GM12878 (cell line): ENCODE data around the gene TCEAL9. TPM values are rescaled to one million over a fixed set of nuclear protein-coding genes. Genes with fewer than 3 reads are reported as not detected.

ENCODE experiments used
- ATAC-seq: fragments of 200-7000 bp; cut with Tn5 transposase; 3 replicates; pipeline ENCODE4 v1.9.1; 2020; ENCODE audit warnings: mild to moderate bottlenecking, moderate library complexity
- BruUV-seq: library from RNA; stranded (reverse); fragments of 400-500 nt; replicated peaks from 2 replicates; lab custom pipeline; 2021; lab: Mats Ljungman, UMichigan
- CTCF ChIA-PET: fragments of 300-600 bp; sonication (Branson Sonifier 250); formaldehyde crosslinking; extraction: SDS; loops from one replicate; lab custom pipeline; 2021; ENCODE audit warnings: inconsistent platforms; lab: Yijun Ruan, JAX
- POLR2A ChIA-PET: fragments of 350-600 bp; formaldehyde crosslinking; extraction: SDS; loops from one replicate; lab custom pipeline; 2021; ENCODE audit warnings: inconsistent platforms; lab: Charles Lee
- RAD21 ChIA-PET: fragments of 300-600 bp; sonication (Branson Sonifier 250); formaldehyde crosslinking; loops from one replicate; lab custom pipeline; 2023; ENCODE audit warnings: antibody characterized with exemption; ENCODE audit not compliant: unreplicated experiment; lab: Charles Lee
- SMC1A ChIA-PET: fragments of 300-600 bp; sonication (Branson Sonifier 250); formaldehyde crosslinking; loops from one replicate; lab custom pipeline; 2023; ENCODE audit not compliant: unreplicated experiment, uncharacterized antibody; lab: Charles Lee
- DNase-seq: peaks from one replicate; pipeline ENCODE4 v3.0.0-alpha.2; 2011; ENCODE audit warnings: low read depth, low spot score
- FAIRE-seq: peaks from 3 replicates; lab custom pipeline; 2011; peaks lifted over from hg19 to GRCh38; lab: Jason Lieb, UNC
- H2AFZ ChIP-seq: 2 replicates; pipeline ENCODE4 v1.6.0; 2011; ENCODE audit warnings: low read depth, low read length, control low read depth; ENCODE audit not compliant: control insufficient read depth
- H3K27ac ChIP-seq: 2 replicates; pipeline ENCODE4 v1.5.1; 2011; ENCODE audit warnings: control low read depth; ENCODE audit not compliant: control insufficient read depth, insufficient read depth
- H3K27me3 ChIP-seq, 2 experiments: replicated peaks in 1 of 2; 2 replicates each; pipeline versions ENCODE4 v1.6.0 to v1.6.1; 2011; ENCODE audit warnings: low read length in 1 of 2; ENCODE audit not compliant: control insufficient read depth in 2 of 2, insufficient read depth in 2 of 2
- H3K36me3 ChIP-seq, 2 experiments: 2 replicates each; pipeline ENCODE4 v1.5.1; 2011; ENCODE audit warnings: low read length in 1 of 2; ENCODE audit not compliant: control insufficient read depth in 2 of 2, insufficient read depth in 2 of 2
- H3K4me1 ChIP-seq: 2 replicates; pipeline ENCODE4 v1.6.1; 2011; ENCODE audit warnings: mild to moderate bottlenecking, low read length, moderate library complexity, mixed read lengths; ENCODE audit not compliant: control insufficient read depth, insufficient read depth
- H3K4me2 ChIP-seq: 2 replicates; pipeline ENCODE4 v1.6.0; 2011; ENCODE audit warnings: control low read depth; ENCODE audit not compliant: control insufficient read depth, insufficient read depth
- H3K4me3 ChIP-seq: fragments of 200-600 bp; sonication (generic); 2 replicates; pipeline ENCODE4 v1.5.1; 2016
- H3K79me2 ChIP-seq: 2 replicates; pipeline ENCODE4 v1.6.0; 2011; ENCODE audit warnings: low read length; ENCODE audit not compliant: control insufficient read depth, insufficient read depth
- H3K9ac ChIP-seq: 2 replicates; pipeline ENCODE4 v1.8.0; 2011; ENCODE audit warnings: low read length, control low read depth, mixed read lengths; ENCODE audit not compliant: control insufficient read depth, insufficient read depth
- H3K9me3 ChIP-seq: replicated peaks from 3 replicates; pipeline ENCODE4 v1.5.1; 2011; ENCODE audit warnings: mild to moderate bottlenecking, low read length; ENCODE audit not compliant: control insufficient read depth, insufficient read depth
- H4K20me1 ChIP-seq: 2 replicates; pipeline ENCODE4 v1.6.0; 2011; ENCODE audit not compliant: control insufficient read depth, insufficient read depth
- CHD1 ChIP-seq: IDR thresholded peaks from 2 replicates; pipeline ENCODE4 v1.6.1; 2012; ENCODE audit warnings: low read depth, low read length, improper control_type of control experiment
- CHD4 ChIP-seq: fragments of 200-600 bp; sonication (generic); IDR thresholded peaks from 2 replicates; pipeline ENCODE4 v1.6.1; 2016; ENCODE audit warnings: mild to moderate bottlenecking
- ETV6 ChIP-seq, 2 experiments: fragments of 450-650 bp in 1 of 2; IDR thresholded peaks in 1 of 2; conservative IDR thresholded peaks in 1 of 2; 2 replicates each; pipeline ENCODE4 v1.6.1; 2014; ENCODE audit warnings: antibody characterized with exemption in 1 of 2, borderline replicate concordance in 1 of 2, low read depth in 1 of 2, mild to moderate bottlenecking in 1 of 2, moderate library complexity in 1 of 2
- IKZF1 ChIP-seq: fragments of 450-650 bp; conservative IDR thresholded peaks from 2 replicates; pipeline ENCODE4 v1.6.1; 2017; ENCODE audit warnings: antibody characterized with exemption, mild to moderate bottlenecking
- IRF3 ChIP-seq: fragments of 450-650 bp; IDR thresholded peaks from 2 replicates; pipeline ENCODE4 v1.6.1; 2014; ENCODE audit warnings: mild to moderate bottlenecking
- JUND ChIP-seq: IDR thresholded peaks from 2 replicates; pipeline ENCODE4 v1.6.1; 2012; ENCODE audit warnings: low read depth, mild to moderate bottlenecking, low read length, improper control_type of control experiment, moderate library complexity
- MYB ChIP-seq: fragments of 150-350 bp; IDR thresholded peaks from 2 replicates; pipeline ENCODE4 v1.6.1; 2014; ENCODE audit warnings: mild to moderate bottlenecking, low read depth, low read length, borderline replicate concordance
- NFIC ChIP-seq: IDR thresholded peaks from 2 replicates; pipeline ENCODE4 v1.6.1; 2012; ENCODE audit warnings: low read depth, mild to moderate bottlenecking, inconsistent platforms, low read length, moderate library complexity
- NFXL1 ChIP-seq: fragments of 450-650 bp; IDR thresholded peaks from 2 replicates; pipeline ENCODE4 v1.6.1; 2017; ENCODE audit warnings: antibody characterized with exemption, mild to moderate bottlenecking, borderline replicate concordance
- RAD21 ChIP-seq: IDR thresholded peaks from 2 replicates; pipeline ENCODE4 v1.6.1; 2011; ENCODE audit warnings: mild to moderate bottlenecking, low read depth, low read length, moderate library complexity; ENCODE audit not compliant: insufficient read depth
- RB1 ChIP-seq: fragments of 450-650 bp; formaldehyde crosslinking; IDR thresholded peaks from 2 replicates; pipeline ENCODE4 v1.6.1; 2017; ENCODE audit warnings: mild to moderate bottlenecking, borderline replicate concordance
- RELB ChIP-seq: fragments of 450-650 bp; IDR thresholded peaks from 2 replicates; pipeline ENCODE4 v1.6.1; 2017; ENCODE audit warnings: low read depth, mild to moderate bottlenecking, moderate library complexity
- SMARCA5 ChIP-seq: fragments of 450-650 bp; IDR thresholded peaks from 2 replicates; pipeline ENCODE4 v1.6.1; 2017; ENCODE audit warnings: mild to moderate bottlenecking
- TCF3 ChIP-seq: IDR thresholded peaks from 2 replicates; pipeline ENCODE4 v1.6.1; 2012; ENCODE audit warnings: low read depth, mild to moderate bottlenecking, low read length, borderline replicate concordance; ENCODE audit not compliant: insufficient read depth
- TCF7 ChIP-seq: IDR thresholded peaks from 2 replicates; pipeline ENCODE4 v1.6.1; 2014; ENCODE audit warnings: antibody characterized with exemption, borderline replicate concordance
- WGBS: methylation state at CpG from one replicate; pipeline ENCODE4 v1.1.6; 2016; ENCODE audit warnings: low lambda C conversion rate; ENCODE audit not compliant: insufficient replicate concordance, insufficient coverage; ENCODE audit errors: missing lambda C conversion rate; 5-methylcytosine and 5-hydroxymethylcytosine counted together
- in situ Hi-C: fragments of 300-500 bp; cut with MboI; formaldehyde crosslinking; loops from 9 replicates; pipeline ENCODE4 v1.14.3; 2018; ENCODE audit warnings: mixed read lengths
- intact Hi-C: fragments of 100-400 bp; cut with micrococcal nuclease; formaldehyde crosslinking; loops from one replicate; pipeline ENCODE4 v1.14.2; 2022; ENCODE audit not compliant: unreplicated experiment
- polyA plus RNA-seq, 11 experiments: library from polyadenylated mRNA; depleted of rRNA in 4 of 11; unstranded in 6 of 11; stranded (reverse) in 5 of 11; fragments of >200 nt; fragmentation: Nextera tagmentation in 4 of 11; fragmentation: Illumina TruSeq in 1 of 11; extraction: Ambion mirVana in 4 of 11; extraction: Trizol in 1 of 11; gene quantifications; 1 replicate in 1 of 11; 2 replicates in 10 of 11; pipeline versions ENCODE4 v1.2.1 to v1.2.3, GENCODE V29; 2011 to 2016; ENCODE audit warnings: inconsistent platforms in 2 of 11, missing spikeins in 2 of 11, low read depth in 1 of 11
- total RNA-seq, 4 experiments: library from RNA; depleted of rRNA in 3 of 4; stranded (reverse); fragments of >200 nt in 3 of 4; fragmentation: Illumina TruSeq in 1 of 4; extraction: Trizol in 1 of 4; gene quantifications; 2 replicates each; pipeline versions ENCODE4 v1.2.1 to v1.2.3, GENCODE V29; 2013 to 2021

The TCEAL9 gene
- total and polyA plus RNA-seq, 10 of the 15 experiments (the other 5 are each of a cell fraction or from before 2014, with no cell fraction given) = 0.39 to 2.5 (median 0.90) TPM

- Histone ChIP-seq H3K79me2 (no peaks in the 10 kb centered on the region), H3K4me2 (no peak overlapping the region), H3K9me3 (no peaks in the 10 kb centered on the region), H3K4me1 (no peaks in the 10 kb centered on the region), H3K27ac (no peak overlapping the region), H3K27me3 (no peaks in the 10 kb centered on the region), H3K9ac (no peak overlapping the region), H3K4me3 (no peak overlapping the region), H2AFZ (no peak overlapping the region), H4K20me1 (no peaks in the 10 kb centered on the region), H3K36me3 (no peaks in the 10 kb centered on the region)
- POLR2A ChIA-PET = no interaction called here
- SMC1A ChIA-PET = no interaction called here
- no TSS peak for BruUV-seq
- RAD21 ChIA-PET = no interaction called here
- CTCF ChIA-PET = no interaction called here
- in situ Hi-C loops (no loop called here), intact Hi-C loops (no loop called here)
- no peak for DNase-seq
- no peak for FAIRE-seq
- ATAC-seq = no peak
- WGBS = 41% methylated on average over 5 of the region's 5 CpGs
- TF ChIP-seq IKZF1 = no peak
- TF ChIP-seq ETV6 (conservative IDR thresholded peaks at IDR 0.05 in 1 of 2, IDR thresholded peaks at IDR 0.05 in 1 of 2; ENCODE audit: borderline replicate concordance in 1 of 2, low read depth in 1 of 2) = no peak
- TF ChIP-seq RELB = no peak
- TF ChIP-seq TCF7 = no peak
- TF ChIP-seq CHD4 = no peak
- TF ChIP-seq CHD1 = no peak
- no peak for TF ChIP-seq JUND
- no peak for TF ChIP-seq RAD21
- no peak for TF ChIP-seq IRF3
- TF ChIP-seq MYB = no peak
- no peak for TF ChIP-seq NFIC
- no peak for TF ChIP-seq RB1
- no peak for TF ChIP-seq SMARCA5
- no peak for TF ChIP-seq TCF3
- no peak for TF ChIP-seq NFXL1
Observed at GRCh38 chrX:103396186-103396585, 39.9 kb downstream of the TCEAL9 start.
